ENCODE data around the gene BZW1. TPM values are rescaled to one million over a fixed set of nuclear protein-coding genes. Genes with fewer than 3 reads are reported as not detected.

BZW1 gene
- 512 and 546 TPM in 2 replicates for total RNA-seq

DNA sequence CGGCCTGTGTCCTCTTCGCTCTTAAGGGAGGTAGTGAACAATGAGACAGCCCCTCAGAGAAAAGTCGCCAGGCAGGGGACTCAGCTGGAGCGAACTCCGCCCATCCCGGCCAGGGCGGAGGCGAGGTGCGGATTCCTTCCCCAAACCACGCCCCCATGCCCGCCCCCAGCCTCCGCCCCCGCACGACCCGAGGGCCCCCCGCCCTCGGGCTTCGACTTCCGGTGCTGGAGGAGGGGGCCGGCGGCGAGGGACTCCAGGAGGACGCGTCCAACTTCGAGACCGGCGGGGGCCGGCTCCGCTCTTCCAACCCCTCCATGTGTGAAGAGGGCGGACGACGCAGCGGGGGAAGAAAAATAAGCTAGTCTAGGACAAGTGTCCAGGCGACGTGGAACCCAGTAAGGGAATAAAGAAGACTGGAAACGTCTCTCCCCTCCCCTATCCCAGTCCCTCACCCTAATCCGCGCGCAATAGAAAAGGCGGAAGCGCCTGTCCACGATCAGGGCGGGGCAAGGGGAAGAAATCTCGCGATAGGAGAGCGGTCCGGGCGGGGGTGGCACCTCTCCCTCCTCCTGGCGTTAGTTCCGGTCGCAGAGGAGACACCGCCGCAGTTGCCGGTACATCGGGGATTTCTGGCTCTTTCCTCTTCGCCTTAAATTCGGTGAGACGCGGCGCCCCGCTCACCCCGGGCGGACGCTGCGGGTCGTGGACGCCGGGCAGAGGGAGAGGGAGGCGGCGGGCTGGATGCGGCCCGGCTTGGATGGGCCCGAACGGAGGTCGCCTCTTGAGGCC is at the start of gene BZW1:
BZW1 (plus strand) TSS at position 578 of the 789 bp plus-strand sequence. CDS start 1,308 bp downstream, outside the sequence.

DNA sequence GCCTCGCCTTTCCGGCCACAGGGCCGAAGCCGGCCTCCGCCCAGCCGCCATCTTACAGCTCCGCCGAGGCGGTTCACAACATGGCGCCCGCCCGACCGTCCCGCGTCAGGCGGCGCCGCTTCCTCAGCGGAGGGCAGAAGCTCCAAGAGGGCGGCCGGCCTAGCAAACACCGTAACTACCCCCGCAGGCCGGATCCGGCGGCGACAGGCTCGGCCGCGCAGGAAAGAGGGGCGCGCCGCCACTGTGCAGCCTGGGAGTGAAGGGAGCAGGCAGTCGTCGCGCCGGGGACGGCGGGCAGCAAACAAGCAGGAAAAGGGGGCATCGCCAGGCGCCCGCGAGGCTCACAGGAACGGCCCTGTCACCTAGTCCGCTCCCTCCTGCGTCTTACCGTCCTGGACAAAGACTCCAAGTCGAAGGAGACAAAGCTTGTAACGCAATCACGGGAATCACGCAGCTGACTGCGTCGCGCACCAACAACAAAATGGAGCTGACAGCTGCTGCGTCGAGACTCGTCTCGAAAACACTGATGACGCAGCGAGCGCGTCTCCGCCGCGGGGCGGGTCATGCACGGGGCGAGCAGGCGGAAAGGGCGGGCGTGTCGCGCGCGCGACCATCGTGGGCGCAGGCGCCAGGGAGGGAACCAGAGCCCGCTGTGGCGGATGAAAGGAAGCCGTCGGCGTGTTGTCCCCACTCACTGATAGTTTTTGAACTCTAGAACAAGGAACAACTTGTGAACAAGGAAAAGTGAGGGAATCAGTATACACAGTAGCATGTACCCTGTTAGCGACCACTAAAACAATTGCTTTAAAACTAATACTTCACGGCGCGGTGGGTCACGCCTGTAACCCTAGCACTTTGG is 52.7 kb downstream of the BZW1 start, which contains the start of gene CLK1:
CLK1 (minus strand) TSS at position 483 of the 859 bp plus-strand sequence. CDS start 2,796 bp downstream, outside the sequence.

Other genes starting within 250 kb of the BZW1 start
- gene AOX1, start 225.9 kb upstream of the BZW1 start, total RNA-seq, result 17.5 and 21.3 TPM in 2 replicates
- gene CLK1, start 52.7 kb downstream of the BZW1 start, total RNA-seq, result 21.7 and 21.9 TPM in 2 replicates
- 42.1 and 51.1 TPM in 2 replicates for gene PPIL3, start 77.2 kb downstream of the BZW1 start, total RNA-seq
- 25.2 and 36.6 TPM in 2 replicates for gene NIF3L1, start 77.5 kb downstream of the BZW1 start, total RNA-seq
- gene ORC2, start 151.8 kb downstream of the BZW1 start, total RNA-seq, result 16.2 and 18.9 TPM in 2 replicates

All from hair follicular keratinocyte (primary cell).